ENCODE results near the gene CALHM6.

- TF ChIP-seq POLR2AphosphoS5 (IDR thresholded peaks at IDR 0.05; ENCODE audit: low read depth, low read length) (no peak), SPI1 (IDR thresholded peaks at IDR 0.05; ENCODE audit: low read depth, low read length) (no peak)
Observed at GRCh38 chr6:116500969-116501433, 39.8 kb downstream of the CALHM6 start.

All from GM12891 (cell line).